SK-N-SH (cell line): Measurements from ENCODE around the gene AGBL4. TPM values are rescaled to one million over a fixed set of nuclear protein-coding genes. Genes with fewer than 3 reads are reported as not detected.

Experiments used
- CTCF ChIA-PET: fragments of 300-600, 350-600 bp; formaldehyde crosslinking; extraction: SDS; loops from one replicate; lab custom pipeline; 2021; lab: Yijun Ruan, JAX
- POLR2A ChIA-PET: fragments of 350-600 bp; sonication (Branson Sonifier 250); formaldehyde crosslinking; extraction: SDS; loops from one replicate; lab custom pipeline; 2020; ENCODE audit warnings: antibody characterized with exemption, inconsistent platforms; lab: Yijun Ruan, JAX
- DNase-seq: peaks from one replicate; pipeline ENCODE4 v3.0.0; 2012
- H2AFZ ChIP-seq: fragments of 200-600 bp; sonication (generic); 2 replicates; pipeline ENCODE4 v1.8.1; 2016; ENCODE audit warnings: antibody characterized with exemption, mild to moderate bottlenecking, low read depth
- H3F3A ChIP-seq: fragments of 200-600 bp; sonication (generic); replicated peaks from 2 replicates; pipeline ENCODE3; 2016; ENCODE audit warnings: antibody characterized with exemption, mild to moderate bottlenecking; ENCODE audit not compliant: insufficient read depth
- H3K27ac ChIP-seq, 2 experiments: fragments of 200-500 bp in 1 of 2; fragments of 200-600 bp in 1 of 2; sonication (Bioruptor generic) in 1 of 2; sonication (generic), shearing (Covaris generic) in 1 of 2; 2 replicates each; pipeline versions ENCODE4 v1.5.1 to v1.6.1; 2014 to 2016; ENCODE audit warnings: low read depth in 2 of 2, inconsistent platforms in 1 of 2, low read length in 1 of 2, mild to moderate bottlenecking in 1 of 2, mixed read lengths in 1 of 2
- H3K27me3 ChIP-seq: fragments of 200-600 bp; sonication (generic), shearing (Covaris generic); 2 replicates; pipeline ENCODE4 v1.6.1; 2016; ENCODE audit warnings: mixed run types; ENCODE audit not compliant: insufficient read depth
- H3K36me3 ChIP-seq, 2 experiments: fragments of 200-500 bp in 1 of 2; fragments of 200-600 bp in 1 of 2; sonication (Bioruptor generic) in 1 of 2; sonication (generic) in 1 of 2; replicated peaks in 1 of 2; 2 replicates each; pipeline versions ENCODE3 to v1.5.1; 2014 to 2016; ENCODE audit warnings: low read length in 1 of 2, mild to moderate bottlenecking in 1 of 2; ENCODE audit not compliant: insufficient read depth in 2 of 2, control insufficient read depth in 1 of 2
- H3K4me1 ChIP-seq, 2 experiments: fragments of 200-500 bp in 1 of 2; fragments of 200-600 bp in 1 of 2; sonication (Bioruptor generic) in 1 of 2; sonication (generic), shearing (Covaris generic) in 1 of 2; 2 replicates each; pipeline versions ENCODE4 v1.5.1 to v1.6.1; 2014 to 2016; ENCODE audit warnings: low read depth in 1 of 2, low read length in 1 of 2, mixed run types in 1 of 2; ENCODE audit not compliant: insufficient read depth in 2 of 2, control insufficient read depth in 1 of 2
- H3K4me2 ChIP-seq: fragments of 200-600 bp; sonication (generic), shearing (Covaris generic); 2 replicates; pipeline ENCODE4 v1.6.1; 2017; ENCODE audit warnings: mixed run types
- H3K4me3 ChIP-seq, 2 experiments: fragments of 200-500 bp in 1 of 2; fragments of 200-600 bp in 1 of 2; sonication (Bioruptor generic) in 1 of 2; sonication (generic), shearing (Covaris generic) in 1 of 2; 2 replicates each; pipeline versions ENCODE4 v1.5.1 to v1.8.1; 2014 to 2016; ENCODE audit warnings: low read depth in 2 of 2, inconsistent platforms in 1 of 2, low read length in 1 of 2, mild to moderate bottlenecking in 1 of 2, mixed read lengths in 1 of 2, moderate library complexity in 1 of 2
- H3K79me2 ChIP-seq: fragments of 200-600 bp; sonication (generic); 2 replicates; pipeline ENCODE4 v1.8.1; 2017; ENCODE audit warnings: mild to moderate bottlenecking; ENCODE audit not compliant: insufficient read depth
- H3K9ac ChIP-seq: fragments of 200-600 bp; sonication (generic); 2 replicates; pipeline ENCODE4 v1.6.1; 2017; ENCODE audit warnings: mixed run types
- H3K9me2 ChIP-seq: fragments of 200-600 bp; sonication (generic); 2 replicates; pipeline ENCODE4 v1.6.1; 2017; ENCODE audit warnings: mixed run types
- H3K9me3 ChIP-seq: fragments of 200-600 bp; sonication (generic); 2 replicates; pipeline ENCODE4 v1.6.1; 2017; ENCODE audit warnings: mixed run types, mild to moderate bottlenecking, moderate library complexity
- H4K20me1 ChIP-seq: fragments of 200-600 bp; sonication (generic); 2 replicates; pipeline ENCODE4 v1.6.1; 2017; ENCODE audit warnings: mild to moderate bottlenecking, mixed run types; ENCODE audit not compliant: insufficient read depth
- EZH2phosphoT487 ChIP-seq: fragments of 200-600 bp; sonication (generic); IDR thresholded peaks from 2 replicates; pipeline ENCODE4 v1.6.1; 2017; ENCODE audit warnings: low read depth, mixed run types, mild to moderate bottlenecking, antibody characterized with exemption, moderate library complexity, borderline replicate concordance
- FOSL2 ChIP-seq: IDR thresholded peaks from 2 replicates; pipeline ENCODE4 v1.4.0; 2012; ENCODE audit warnings: low read depth, mild to moderate bottlenecking, moderate library complexity, borderline replicate concordance
- FOXJ3 ChIP-seq: sonication (generic); formaldehyde crosslinking; IDR thresholded peaks from 2 replicates; pipeline ENCODE4 v1.5.1; 2020; ENCODE audit warnings: mild to moderate bottlenecking, missing genetic modification reagents
- GATA2 ChIP-seq: sonication (generic); formaldehyde crosslinking; IDR thresholded peaks from 2 replicates; pipeline ENCODE4 v1.5.0; 2020; ENCODE audit warnings: mild to moderate bottlenecking, missing genetic modification reagents
- IRF3 ChIP-seq: fragments of 150-350 bp; IDR thresholded peaks from 2 replicates; pipeline ENCODE4 v1.6.1; 2016; ENCODE audit warnings: mild to moderate bottlenecking, low read depth, low read length
- MAX ChIP-seq: IDR thresholded peaks from 2 replicates; pipeline ENCODE4 v1.4.0; 2012; ENCODE audit warnings: low read depth
- MEF2A ChIP-seq: IDR thresholded peaks from 2 replicates; pipeline ENCODE4 v1.4.0; 2012; ENCODE audit warnings: low read depth, borderline replicate concordance
- MXI1 ChIP-seq: IDR thresholded peaks from 2 replicates; pipeline ENCODE4 v1.6.1; 2012; ENCODE audit warnings: mild to moderate bottlenecking, low read depth, low read length, improper control_type of control experiment
- PBX3 ChIP-seq: IDR thresholded peaks from 2 replicates; pipeline ENCODE4; 2012
- POLR2AphosphoS5 ChIP-seq: IDR thresholded peaks from 2 replicates; pipeline ENCODE4 v1.6.1; 2012; ENCODE audit warnings: low read depth, low read length
- REST ChIP-seq: IDR thresholded peaks from 2 replicates; pipeline ENCODE4 v1.6.1; 2012; ENCODE audit warnings: mild to moderate bottlenecking, low read depth, low read length, moderate library complexity
- RFX5 ChIP-seq: IDR thresholded peaks from 2 replicates; pipeline ENCODE4 v1.6.1; 2012; ENCODE audit warnings: mild to moderate bottlenecking, improper control_type of control experiment, low read length
- SIN3A ChIP-seq: IDR thresholded peaks from 2 replicates; pipeline ENCODE4 v1.6.1; 2012; ENCODE audit warnings: low read depth, mild to moderate bottlenecking, low read length, moderate library complexity, borderline replicate concordance
- TAF1 ChIP-seq: IDR thresholded peaks from 2 replicates; pipeline ENCODE4 v1.6.1; 2012; ENCODE audit warnings: low read depth, mild to moderate bottlenecking, low read length, moderate library complexity, borderline replicate concordance
- TEAD4 ChIP-seq: IDR thresholded peaks from 2 replicates; pipeline ENCODE4 v1.4.0; 2012; ENCODE audit warnings: mild to moderate bottlenecking, borderline replicate concordance; ENCODE audit not compliant: insufficient read depth
- USF2 ChIP-seq: fragments of 150-350 bp; IDR thresholded peaks from 2 replicates; pipeline ENCODE4 v1.6.1; 2017; ENCODE audit warnings: antibody characterized with exemption, low read length, low read depth, borderline replicate concordance
- YY1 ChIP-seq: IDR thresholded peaks from 2 replicates; pipeline ENCODE4 v1.4.0; 2012; ENCODE audit warnings: low read depth, mild to moderate bottlenecking
- WGBS: methylation state at CpG from one replicate; pipeline ENCODE4 v1.1.6; 2017; ENCODE audit warnings: low lambda C conversion rate; 5-methylcytosine and 5-hydroxymethylcytosine counted together
- polyA plus RNA-seq, 3 experiments: library from polyadenylated mRNA; depleted of rRNA; stranded (reverse); fragments of >200 nt; gene quantifications; 2 replicates each; pipeline ENCODE4 v1.2.3, GENCODE V29; 2012

AGBL4 gene
- polyA plus RNA-seq, 1 of the 3 experiments (the other 2 are of a cell fraction) = 0.07 TPM

- TF ChIP-seq USF2 (no peak), EZH2phosphoT487 (no peak), MEF2A (no peak), TEAD4 (no peak), RFX5 (no peak), FOSL2 (no peak), MAX (no peak), MXI1 (no peak), POLR2AphosphoS5 (no peak), GATA2 (CRISPR knock-in tag) (no peak), YY1 (no peak), SIN3A (no peak), IRF3 (no peak)
Observed at GRCh38 chr1:48693180-48693579, 1330.6 kb downstream of the AGBL4 start (continued).

- Histone ChIP-seq H3K27me3 (peaks cover 6% of the 10 kb centered on the region; the same call in 1 of the 2 replicates), H3K36me3 (no peaks in the 10 kb centered on the region), H3K9me3 (no peaks in the 10 kb centered on the region), H3K4me2 (no peak overlapping the region), H3K9ac (no peak overlapping the region), H3K4me3 (no peak overlapping the region), H3F3A (no peaks in the 10 kb centered on the region), H3K79me2 (no peaks in the 10 kb centered on the region), H4K20me1 (no peaks in the 10 kb centered on the region), H3K9me2 (no peaks in the 10 kb centered on the region), H3K27ac (no peak overlapping the region), H3K4me1 (peaks cover 0 to 2% of the 10 kb centered on the region in 2 experiments; a peak in 1 of 4 replicates), H2AFZ (no peak overlapping the region)
- TF ChIP-seq REST = no peak
- no peak for TF ChIP-seq FOXJ3 (CRISPR knock-in tag)
- TF ChIP-seq EZH2phosphoT487 = no peak
- TF ChIP-seq TAF1 = no peak
- no peak for TF ChIP-seq GATA2 (CRISPR knock-in tag)
- TF ChIP-seq PBX3 = no peak
- no peak for TF ChIP-seq RFX5
- no peak for TF ChIP-seq MAX
- no peak for TF ChIP-seq IRF3
- ChIA-PET POLR2A (no interaction called here), CTCF (interaction anchor here (0.6 to 10.1 kb wide), 3 partner anchors 15 to 119 kb away, joined by 3 to 86 read pairs (median 12); no protein-coding TSS in a partner anchor)
- WGBS = 55% methylated on average over 6 of the region's 9 CpGs
- no peak for DNase-seq
Observed at GRCh38 chr1:48692235-48692634, 1331.5 kb downstream of the AGBL4 start.
